ENCODE measurements around the gene NRG2. TPM values are rescaled to one million over a fixed set of nuclear protein-coding genes. Genes with fewer than 3 reads are reported as not detected.

Gene NRG2
- total and polyA plus RNA-seq, 12 donors = 0.64 to 6.6 (median 2.9) TPM

GRCh38 chr5:140024928-140025327 is 18.2 kb downstream of the NRG2 start:
- ATAC-seq (no peak), DNase-seq (no peak)
- Histone ChIP-seq H3K27me3 (no peaks in the 10 kb centered on the region), H3K36me3 (no peaks in the 10 kb centered on the region), H3K4me3 (no peak overlapping the region), H3K4me1 (peaks cover 0 to 29% (median 10%) of the 10 kb centered on the region in 9 donors), H3K27ac (peak overlapping the region in 1 of 10 donors; percentile 16), H3K9me3 (no peaks in the 10 kb centered on the region)
- TF ChIP-seq, protein P1, sequence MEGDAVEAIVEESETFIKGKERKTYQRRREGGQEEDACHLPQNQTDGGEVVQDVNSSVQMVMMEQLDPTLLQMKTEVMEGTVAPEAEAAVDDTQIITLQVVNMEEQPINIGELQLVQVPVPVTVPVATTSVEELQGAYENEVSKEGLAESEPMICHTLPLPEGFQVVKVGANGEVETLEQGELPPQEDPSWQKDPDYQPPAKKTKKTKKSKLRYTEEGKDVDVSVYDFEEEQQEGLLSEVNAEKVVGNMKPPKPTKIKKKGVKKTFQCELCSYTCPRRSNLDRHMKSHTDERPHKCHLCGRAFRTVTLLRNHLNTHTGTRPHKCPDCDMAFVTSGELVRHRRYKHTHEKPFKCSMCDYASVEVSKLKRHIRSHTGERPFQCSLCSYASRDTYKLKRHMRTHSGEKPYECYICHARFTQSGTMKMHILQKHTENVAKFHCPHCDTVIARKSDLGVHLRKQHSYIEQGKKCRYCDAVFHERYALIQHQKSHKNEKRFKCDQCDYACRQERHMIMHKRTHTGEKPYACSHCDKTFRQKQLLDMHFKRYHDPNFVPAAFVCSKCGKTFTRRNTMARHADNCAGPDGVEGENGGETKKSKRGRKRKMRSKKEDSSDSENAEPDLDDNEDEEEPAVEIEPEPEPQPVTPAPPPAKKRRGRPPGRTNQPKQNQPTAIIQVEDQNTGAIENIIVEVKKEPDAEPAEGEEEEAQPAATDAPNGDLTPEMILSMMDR (IDR thresholded peaks at IDR 0.05) = no peak
- intact Hi-C loops (cut with DNase I) = no loop called here
- 34 to 62% methylated on average over 1 of the region's 1 CpG for WGBS, 2 donors

DNA sequence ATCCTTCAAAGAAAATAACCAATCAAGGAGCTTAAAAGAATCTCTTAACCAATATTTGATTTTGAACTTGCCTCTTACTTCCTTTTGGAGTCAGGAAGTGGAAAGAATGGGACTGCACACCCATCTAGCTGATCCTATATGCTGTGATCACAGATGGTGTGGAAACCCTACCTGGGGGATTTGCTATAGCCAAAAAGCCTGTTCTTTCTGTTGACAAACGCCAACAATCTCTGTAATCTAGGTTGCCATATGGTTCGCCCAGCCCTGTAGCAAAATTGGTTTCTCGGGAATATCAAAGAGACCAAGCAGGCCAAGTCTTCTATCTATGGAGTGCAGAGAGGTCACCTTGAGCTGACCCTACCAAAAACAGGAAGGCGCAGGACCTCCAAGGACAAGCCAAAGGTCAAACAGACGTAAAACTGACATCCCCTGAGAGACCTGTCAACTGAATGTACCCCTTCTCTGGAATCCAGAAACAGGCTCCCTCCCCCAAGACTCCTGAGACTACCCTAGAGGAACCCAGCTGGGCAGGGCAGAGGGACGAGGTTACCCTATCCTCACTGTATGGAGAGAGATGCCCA is 19.4 kb downstream of the NRG2 start:
- Histone ChIP-seq H3K4me3 (no peak overlapping the region), H3K27me3 (no peaks in the 10 kb centered on the region), H3K9me3 (no peaks in the 10 kb centered on the region), H3K4me1 (peaks cover 0 to 41% (median 10%) of the 10 kb centered on the region in 9 donors), H3K27ac (no peak overlapping the region), H3K36me3 (no peaks in the 10 kb centered on the region)
- ATAC-seq = no peak
- 83 to 84% methylated on average over 6 of the region's 6 CpGs for WGBS, 2 donors
- no peak for DNase-seq
- intact Hi-C loops (cut with DNase I) = loop anchor here in 1 of 10 donors (2.0 kb wide), 1 partner anchor 37 kb away; no protein-coding TSS in a partner anchor
- TF ChIP-seq, protein P1 (IDR thresholded peaks at IDR 0.05) = no peak

GRCh38 chr5:140020601-140021177 is 22.4 kb downstream of the NRG2 start:
- TF ChIP-seq, protein P1 (IDR thresholded peaks at IDR 0.05) = no peak
- no peak for DNase-seq
- intact Hi-C loops (cut with DNase I) = no loop called here
- peaks cover 0 to 53% (median 19%) of the 10 kb centered on the region in 9 donors for H3K4me1 ChIP-seq
- H3K4me3 ChIP-seq = no peak overlapping the region
- H3K36me3 ChIP-seq = no peaks in the 10 kb centered on the region
- no peaks in the 10 kb centered on the region for H3K27me3 ChIP-seq
- peak overlapping the region in 5 of 10 donors; percentile 50 to 86 (median 53) for H3K27ac ChIP-seq
- 62 to 71% methylated on average over 4 of the region's 4 CpGs for WGBS, 2 donors
- peak in 4 of 8 donors; percentile 15 to 59 (median 40) for ATAC-seq
- H3K9me3 ChIP-seq = no peaks in the 10 kb centered on the region

DNA sequence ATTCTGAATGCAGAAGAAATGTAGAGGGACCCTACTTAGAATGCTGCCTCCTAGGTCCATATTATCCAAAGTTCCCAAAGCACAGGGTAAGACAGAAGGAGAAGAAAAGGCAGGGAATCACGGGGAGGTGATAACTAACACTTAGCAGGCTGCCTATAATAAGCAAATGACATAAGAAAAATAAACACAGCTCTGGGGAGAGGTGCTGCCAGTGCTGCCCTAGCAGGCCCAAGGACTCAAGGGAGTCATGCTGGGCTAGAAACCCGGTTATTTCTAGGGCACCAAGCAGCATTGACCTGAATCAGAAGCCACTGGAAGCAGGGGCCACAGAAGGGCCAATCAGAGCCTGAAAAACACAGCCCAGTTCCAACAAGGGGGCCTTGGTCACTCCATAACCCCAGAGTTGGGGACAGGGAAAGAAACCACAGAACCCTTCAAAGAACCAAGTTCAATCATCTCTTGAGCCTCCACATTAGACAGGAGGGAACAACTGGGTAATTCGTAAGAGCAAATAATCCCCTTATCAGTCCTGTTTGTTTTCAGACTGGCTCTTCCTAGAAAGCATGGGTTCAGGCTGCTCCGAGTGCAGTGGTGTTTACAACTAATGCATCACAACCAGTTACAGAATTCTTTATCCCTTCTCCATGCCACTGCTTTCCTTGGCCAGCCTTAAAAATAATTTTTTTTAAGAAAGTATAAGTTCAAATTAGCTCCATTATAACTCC is 24.0 kb downstream of the NRG2 start:
- TF ChIP-seq, protein P1 (IDR thresholded peaks at IDR 0.05) = no peak
- Histone ChIP-seq H3K27me3 (no peaks in the 10 kb centered on the region), H3K4me3 (no peak overlapping the region), H3K36me3 (no peaks in the 10 kb centered on the region), H3K9me3 (no peaks in the 10 kb centered on the region), H3K27ac (peak overlapping the region in 8 of 10 donors; percentile 23 to 86 (median 72)), H3K4me1 (peaks cover 0 to 51% (median 19%) of the 10 kb centered on the region in 9 donors)
- DNase-seq = no peak
- ATAC-seq = peak; percentile 51 to 91 (median 82)
- intact Hi-C loops (cut with DNase I) = no loop called here
- whole genome bisulfite sequencing, 2 donors = 33 to 34% methylated on average over 4 of the region's 4 CpGs

Measured in heart right ventricle (tissue), 16 donors.